KMS-11 (cell line): ENCODE measurements around the gene BYSL.
A peak's percentile ranks its signal among the peaks of the same experiment; 100 is the strongest.

Experiments
- H2AFZ ChIP-seq: fragments of 200-600 bp; sonication (generic); 2 replicates; pipeline ENCODE4 v1.6.1; 2016; ENCODE audit warnings: antibody characterized with exemption, mixed run types, low read depth
- H3K27ac ChIP-seq: fragments of 200-600 bp; sonication (generic); 2 replicates; pipeline ENCODE4 v1.6.1; 2016; ENCODE audit warnings: mild to moderate bottlenecking, mixed run types
- H3K27me3 ChIP-seq: fragments of 200-600 bp; sonication (generic); 2 replicates; pipeline ENCODE4 v1.6.1; 2017; ENCODE audit warnings: mild to moderate bottlenecking, low read depth, mixed run types, moderate library complexity; ENCODE audit not compliant: insufficient read depth
- H3K36me3 ChIP-seq: fragments of 200-600 bp; sonication (generic); 2 replicates; pipeline ENCODE4 v1.6.1; 2017; ENCODE audit warnings: mild to moderate bottlenecking, mixed run types; ENCODE audit not compliant: insufficient read depth
- H3K4me1 ChIP-seq: fragments of 200-600 bp; sonication (generic); 2 replicates; pipeline ENCODE4 v1.6.1; 2016; ENCODE audit warnings: mild to moderate bottlenecking, low read depth, mixed run types; ENCODE audit not compliant: poor library complexity, severe bottlenecking
- H3K4me2 ChIP-seq: fragments of 200-600 bp; sonication (generic); 2 replicates; pipeline ENCODE4 v1.7.0; 2016; ENCODE audit warnings: mild to moderate bottlenecking, mixed run types
- H3K4me3 ChIP-seq: fragments of 200-600 bp; sonication (generic); IDR thresholded peaks from 2 replicates; pipeline ENCODE4 v1.6.1; 2017; ENCODE audit warnings: low read depth, low read length, mixed read lengths; ENCODE audit not compliant: insufficient read depth
- H3K79me2 ChIP-seq: fragments of 200-600 bp; sonication (generic); 2 replicates; pipeline ENCODE4 v1.6.1; 2016; ENCODE audit warnings: low read depth, mixed run types; ENCODE audit not compliant: insufficient read depth
- H3K9ac ChIP-seq: fragments of 200-600 bp; sonication (generic); 2 replicates; pipeline ENCODE4 v1.6.1; 2016; ENCODE audit warnings: mild to moderate bottlenecking, mixed run types
- H4K20me1 ChIP-seq: fragments of 200-600 bp; sonication (generic); 2 replicates; pipeline ENCODE4 v1.6.1; 2016; ENCODE audit warnings: mild to moderate bottlenecking, mixed run types; ENCODE audit not compliant: insufficient read depth
- CTCF ChIP-seq: fragments of 200-600 bp; sonication (generic); conservative IDR thresholded peaks from 2 replicates; pipeline ENCODE4 v1.6.1; 2017; ENCODE audit warnings: low read depth, mild to moderate bottlenecking, antibody characterized with exemption, low read length, moderate library complexity, mixed read lengths

The BYSL gene

DNA sequence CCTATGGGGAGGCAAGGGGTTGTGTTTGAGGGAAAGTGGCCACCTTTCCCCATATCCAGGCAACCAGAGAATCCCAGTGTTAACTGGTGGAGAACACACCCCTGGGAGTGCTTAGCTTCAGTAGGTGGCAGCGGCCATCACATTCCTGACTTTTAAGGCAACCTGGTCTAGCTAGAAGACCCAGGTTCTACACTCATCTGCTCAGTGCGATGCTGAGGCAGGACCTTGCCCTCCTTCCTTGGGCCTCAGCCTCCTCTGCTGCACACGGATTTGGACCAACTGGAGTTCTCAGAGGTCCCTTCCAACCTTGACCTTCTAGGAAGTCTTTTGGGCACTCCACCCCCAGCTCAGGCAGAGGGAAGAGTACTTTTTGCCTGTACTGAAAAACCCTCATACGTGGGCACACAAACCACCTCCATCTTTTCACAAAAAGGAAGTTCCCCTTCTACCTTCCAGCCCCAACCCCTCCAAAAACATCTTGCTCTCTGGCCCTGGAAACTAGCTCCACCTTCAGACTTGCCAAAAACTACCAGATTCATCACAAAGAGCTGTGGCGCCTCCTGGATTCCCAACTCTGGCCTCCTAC, 17.4 kb downstream of the BYSL start:
- H2AFZ ChIP-seq, result no peak overlapping the region
- no peak for TF ChIP-seq CTCF
- no peak overlapping the region for H3K4me3 ChIP-seq
- no peak overlapping the region for H3K9ac ChIP-seq
- H3K79me2 ChIP-seq, result peaks cover 10% of the 10 kb centered on the region; the same call in 1 of the 2 replicates
- no peaks in the 10 kb centered on the region for H3K27me3 ChIP-seq
- no peaks in the 10 kb centered on the region; the same call in 1 of the 2 replicates for H4K20me1 ChIP-seq
- H3K36me3 ChIP-seq, result no peaks in the 10 kb centered on the region
- peaks cover 63% of the 10 kb centered on the region for H3K4me1 ChIP-seq
- H3K27ac ChIP-seq, result no peak overlapping the region
- no peak overlapping the region for H3K4me2 ChIP-seq

GRCh38 chr6:41939176-41939847, 18.0 kb downstream of the BYSL start:
- Histone ChIP-seq H3K9ac (no peak overlapping the region), H3K27me3 (no peaks in the 10 kb centered on the region), H4K20me1 (no peaks in the 10 kb centered on the region; the same call in 1 of the 2 replicates), H3K4me2 (0 out of 2 replicates have a peak overlapping the region, but pooled peaks have one; percentile 12), H3K27ac (no peak overlapping the region), H3K79me2 (peaks cover 10% of the 10 kb centered on the region; the same call in 1 of the 2 replicates), H3K36me3 (no peaks in the 10 kb centered on the region), H3K4me3 (no peak overlapping the region), H3K4me1 (peaks cover 58% of the 10 kb centered on the region), H2AFZ (no peak overlapping the region)
- no peak for TF ChIP-seq CTCF

- Histone ChIP-seq H4K20me1 (no peaks in the 10 kb centered on the region; the same call in 1 of the 2 replicates), H3K9ac (no peak overlapping the region; the same call in 1 of the 2 replicates), H3K27ac (no peak overlapping the region), H3K4me1 (peaks cover 50% of the 10 kb centered on the region), H3K36me3 (no peaks in the 10 kb centered on the region), H3K79me2 (peaks cover 10% of the 10 kb centered on the region; the same call in 1 of the 2 replicates), H3K27me3 (no peaks in the 10 kb centered on the region), H2AFZ (peak overlapping the region; percentile 99; the same call in 1 of the 2 replicates), H3K4me3 (no peak overlapping the region), H3K4me2 (peak overlapping the region; percentile 60)
- TF ChIP-seq CTCF, result no peak
These were observed 18.8 kb downstream of the BYSL start for GRCh38 chr6:41939848-41940758.

- Histone ChIP-seq H3K27me3 (no peaks in the 10 kb centered on the region), H3K4me1 (peaks cover 43% of the 10 kb centered on the region), H3K27ac (no peak overlapping the region), H3K4me3 (no peak overlapping the region), H4K20me1 (no peaks in the 10 kb centered on the region; the same call in 1 of the 2 replicates), H3K36me3 (no peaks in the 10 kb centered on the region), H3K4me2 (peak overlapping the region; percentile 60), H2AFZ (peak overlapping the region; percentile 99), H3K79me2 (peaks cover 10% of the 10 kb centered on the region; the same call in 1 of the 2 replicates), H3K9ac (peak overlapping the region; percentile 26; the same call in 1 of the 2 replicates)
- no peak for TF ChIP-seq CTCF
These were observed 19.5 kb downstream of the BYSL start for GRCh38 chr6:41940759-41941279.
